ENCODE data around the gene MMP11. TPM values are rescaled to one million over a fixed set of nuclear protein-coding genes. Genes with fewer than 3 reads are reported as not detected.

Gene MMP11
- total and polyA plus RNA-seq, 2 donors: 3.8 to 3.9 TPM

- H3K4me3 ChIP-seq (ENCODE audit: low read length in 2 of 2): no peak overlapping the region
- no peak for DNase-seq (ENCODE audit: low read depth in 6 of 9, low spot score in 9 of 9)
- H3K9me3 ChIP-seq (ENCODE audit: control insufficient read depth in 2 of 2, insufficient read depth in 1 of 2, low read length in 1 of 2): no peaks in the 10 kb centered on the region
- H3K36me3 ChIP-seq (ENCODE audit: control insufficient read depth in 2 of 2, insufficient read depth in 2 of 2, low read length in 1 of 2): no peaks in the 10 kb centered on the region
- no peaks in the 10 kb centered on the region for H3K27me3 ChIP-seq (ENCODE audit: control insufficient read depth in 2 of 2, insufficient read depth in 1 of 2, low read length in 1 of 2)
- H3K4me1 ChIP-seq (ENCODE audit: control insufficient read depth in 2 of 2, insufficient read depth in 2 of 2, low read length in 2 of 2): peaks cover 9 to 22% of the 10 kb centered on the region in 2 donors
- H3K27ac ChIP-seq (ENCODE audit: low read depth in 1 of 2, low read length in 1 of 2): no peak overlapping the region
- WGBS: 85% methylated on average over 6 of the region's 6 CpGs
Observed at GRCh38 chr22:23754980-23755636, 17.5 kb upstream of the MMP11 start.

GRCh38 chr22:23755711-23756110, 16.9 kb upstream of the MMP11 start:
- Histone ChIP-seq H3K4me1 (ENCODE audit: control insufficient read depth in 2 of 2, insufficient read depth in 2 of 2, low read length in 2 of 2) (peaks cover 4 to 16% of the 10 kb centered on the region in 2 donors), H3K36me3 (ENCODE audit: control insufficient read depth in 2 of 2, insufficient read depth in 2 of 2, low read length in 1 of 2) (no peaks in the 10 kb centered on the region), H3K27ac (ENCODE audit: low read depth in 1 of 2, low read length in 1 of 2) (no peak overlapping the region), H3K9me3 (ENCODE audit: control insufficient read depth in 2 of 2, insufficient read depth in 1 of 2, low read length in 1 of 2) (no peaks in the 10 kb centered on the region), H3K4me3 (ENCODE audit: low read length in 2 of 2) (no peak overlapping the region), H3K27me3 (ENCODE audit: control insufficient read depth in 2 of 2, insufficient read depth in 1 of 2, low read length in 1 of 2) (no peaks in the 10 kb centered on the region)
- WGBS: 84% methylated on average over 8 of the region's 8 CpGs
- no peak for DNase-seq (ENCODE audit: low read depth in 6 of 9, low spot score in 9 of 9)

DNA sequence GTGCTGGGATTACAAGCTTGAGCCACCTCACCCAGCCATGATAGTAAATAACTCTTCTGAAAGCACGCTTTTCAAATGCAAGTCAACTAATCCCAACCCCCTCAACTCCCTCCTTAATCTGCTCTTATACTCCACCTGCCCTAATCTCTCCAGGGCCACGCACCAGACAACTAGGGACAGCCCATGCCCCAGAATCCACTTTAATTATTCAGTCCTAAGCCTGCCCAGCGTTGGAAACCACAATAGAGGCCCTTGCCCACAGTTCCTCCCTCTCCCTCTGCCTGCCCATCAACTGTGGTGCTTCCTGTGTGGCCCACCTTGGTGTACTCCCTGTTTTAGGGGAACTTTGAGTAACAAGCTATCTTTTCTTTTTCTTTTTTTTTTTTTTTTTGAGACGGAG, 15.8 kb upstream of the MMP11 start:
- no peaks in the 10 kb centered on the region for H3K36me3 ChIP-seq (ENCODE audit: control insufficient read depth in 2 of 2, insufficient read depth in 2 of 2, low read length in 1 of 2)
- H3K4me1 ChIP-seq (ENCODE audit: control insufficient read depth in 2 of 2, insufficient read depth in 2 of 2, low read length in 2 of 2): peaks cover 0 to 9% of the 10 kb centered on the region in 2 donors
- H3K27ac ChIP-seq (ENCODE audit: low read depth in 1 of 2, low read length in 1 of 2): no peak overlapping the region
- no peak overlapping the region for H3K4me3 ChIP-seq (ENCODE audit: low read length in 2 of 2)
- no peaks in the 10 kb centered on the region for H3K9me3 ChIP-seq (ENCODE audit: control insufficient read depth in 2 of 2, insufficient read depth in 1 of 2, low read length in 1 of 2)
- DNase-seq (ENCODE audit: low read depth in 6 of 9, low spot score in 9 of 9): no peak
- H3K27me3 ChIP-seq (ENCODE audit: control insufficient read depth in 2 of 2, insufficient read depth in 1 of 2, low read length in 1 of 2): no peaks in the 10 kb centered on the region
- 13% methylated on average over 4 of the region's 4 CpGs for WGBS

- Histone ChIP-seq H3K27ac (ENCODE audit: low read depth in 1 of 2, low read length in 1 of 2) (no peak overlapping the region), H3K4me1 (ENCODE audit: control insufficient read depth in 2 of 2, insufficient read depth in 2 of 2, low read length in 2 of 2) (peaks cover 21 to 27% of the 10 kb centered on the region in 2 donors), H3K9me3 (ENCODE audit: control insufficient read depth in 2 of 2, insufficient read depth in 1 of 2, low read length in 1 of 2) (peaks cover 0 to 4% of the 10 kb centered on the region in 2 donors), H3K36me3 (ENCODE audit: control insufficient read depth in 2 of 2, insufficient read depth in 2 of 2, low read length in 1 of 2) (no peaks in the 10 kb centered on the region), H3K27me3 (ENCODE audit: control insufficient read depth in 2 of 2, insufficient read depth in 1 of 2, low read length in 1 of 2) (no peaks in the 10 kb centered on the region), H3K4me3 (ENCODE audit: low read length in 2 of 2) (no peak overlapping the region)
- DNase-seq (ENCODE audit: low read depth in 6 of 9, low spot score in 9 of 9): no peak
- WGBS: 99% methylated on average over 4 of the region's 4 CpGs
Observed at GRCh38 chr22:23759566-23759965, 13.1 kb upstream of the MMP11 start.

- Histone ChIP-seq H3K36me3 (ENCODE audit: control insufficient read depth in 2 of 2, insufficient read depth in 2 of 2, low read length in 1 of 2) (peaks cover 0 to under 1% of the 10 kb centered on the region in 2 donors), H3K4me1 (ENCODE audit: control insufficient read depth in 2 of 2, insufficient read depth in 2 of 2, low read length in 2 of 2) (peaks cover 25 to 31% of the 10 kb centered on the region in 2 donors), H3K9me3 (ENCODE audit: control insufficient read depth in 2 of 2, insufficient read depth in 1 of 2, low read length in 1 of 2) (peaks cover 0 to 4% of the 10 kb centered on the region in 2 donors), H3K27ac (ENCODE audit: low read depth in 1 of 2, low read length in 1 of 2) (no peak overlapping the region), H3K27me3 (ENCODE audit: control insufficient read depth in 2 of 2, insufficient read depth in 1 of 2, low read length in 1 of 2) (no peaks in the 10 kb centered on the region), H3K4me3 (ENCODE audit: low read length in 2 of 2) (no peak overlapping the region)
- no peak for DNase-seq (ENCODE audit: low read depth in 6 of 9, low spot score in 9 of 9)
- 97% methylated on average over 6 of the region's 6 CpGs for WGBS
Observed at GRCh38 chr22:23760056-23760455, 12.6 kb upstream of the MMP11 start.

GRCh38 chr22:23762842-23763578, 9.6 kb upstream of the MMP11 start, which contains the start of gene C22orf15:
Gene C22orf15, plus strand, starts transcription at chr22:23762990. Its CDS starts 317 bp downstream, at chr22:23763307.
- peaks cover 29 to 49% of the 10 kb centered on the region in 2 donors for H3K4me1 ChIP-seq (ENCODE audit: control insufficient read depth in 2 of 2, insufficient read depth in 2 of 2, low read length in 2 of 2)
- H3K36me3 ChIP-seq (ENCODE audit: control insufficient read depth in 2 of 2, insufficient read depth in 2 of 2, low read length in 1 of 2): peaks cover 0 to 3% of the 10 kb centered on the region in 2 donors
- H3K9me3 ChIP-seq (ENCODE audit: control insufficient read depth in 2 of 2, insufficient read depth in 1 of 2, low read length in 1 of 2): peaks cover 0 to 4% of the 10 kb centered on the region in 2 donors
- peak within 1 kb of the TSS; percentile 37 to 50 for H3K4me3 ChIP-seq (ENCODE audit: low read length in 2 of 2)
- no peaks in the 10 kb centered on the region for H3K27me3 ChIP-seq (ENCODE audit: control insufficient read depth in 2 of 2, insufficient read depth in 1 of 2, low read length in 1 of 2)
- WGBS: 15% methylated on average over 23 of the region's 23 CpGs
- H3K27ac ChIP-seq (ENCODE audit: low read depth in 1 of 2, low read length in 1 of 2): peak within 1 kb of the TSS; percentile 86 to 92
- peak in 1 of 9 donors; percentile 71 for DNase-seq (ENCODE audit: low read depth in 6 of 9, low spot score in 9 of 9)

GRCh38 chr22:23763579-23763945, 9.1 kb upstream of the MMP11 start:
- Histone ChIP-seq H3K27me3 (ENCODE audit: control insufficient read depth in 2 of 2, insufficient read depth in 1 of 2, low read length in 1 of 2) (no peaks in the 10 kb centered on the region), H3K4me3 (ENCODE audit: low read length in 2 of 2) (peak overlapping the region; percentile 37 to 50), H3K9me3 (ENCODE audit: control insufficient read depth in 2 of 2, insufficient read depth in 1 of 2, low read length in 1 of 2) (peaks cover 0 to 4% of the 10 kb centered on the region in 2 donors), H3K4me1 (ENCODE audit: control insufficient read depth in 2 of 2, insufficient read depth in 2 of 2, low read length in 2 of 2) (peaks cover 34 to 54% of the 10 kb centered on the region in 2 donors), H3K27ac (ENCODE audit: low read depth in 1 of 2, low read length in 1 of 2) (peak overlapping the region; percentile 86 to 92), H3K36me3 (ENCODE audit: control insufficient read depth in 2 of 2, insufficient read depth in 2 of 2, low read length in 1 of 2) (peaks cover 0 to 3% of the 10 kb centered on the region in 2 donors)
- DNase-seq (ENCODE audit: low read depth in 6 of 9, low spot score in 9 of 9): peak in 3 of 9 donors; percentile 55 to 74 (median 56)
- 5% methylated on average over 17 of the region's 17 CpGs for WGBS

DNA sequence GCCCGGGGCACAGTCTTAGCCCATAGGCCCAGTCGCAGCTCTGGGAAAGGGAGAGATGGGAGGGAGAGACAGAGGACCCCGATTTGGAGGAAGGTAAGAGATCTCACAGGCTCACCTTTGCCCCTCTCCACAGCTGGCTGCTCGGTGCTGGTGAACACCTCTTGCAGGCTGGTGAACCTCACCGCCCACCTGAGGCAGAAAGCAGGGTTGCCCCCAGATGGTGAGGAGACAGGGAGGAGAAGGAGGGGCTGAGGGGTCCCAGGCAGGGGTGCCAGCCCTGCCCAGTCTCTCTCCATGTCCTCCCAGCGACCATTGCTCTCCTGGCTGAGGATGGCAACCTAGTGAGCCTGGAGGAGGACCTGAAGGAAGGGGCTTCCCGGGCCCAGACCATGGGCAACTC, 8.7 kb upstream of the MMP11 start:
- H3K4me3 ChIP-seq (ENCODE audit: low read length in 2 of 2): peak overlapping the region; percentile 37 to 50
- no peaks in the 10 kb centered on the region for H3K27me3 ChIP-seq (ENCODE audit: control insufficient read depth in 2 of 2, insufficient read depth in 1 of 2, low read length in 1 of 2)
- 62% methylated on average over 7 of the region's 7 CpGs for WGBS
- H3K36me3 ChIP-seq (ENCODE audit: control insufficient read depth in 2 of 2, insufficient read depth in 2 of 2, low read length in 1 of 2): peaks cover 0 to 3% of the 10 kb centered on the region in 2 donors
- peaks cover 0 to 4% of the 10 kb centered on the region in 2 donors for H3K9me3 ChIP-seq (ENCODE audit: control insufficient read depth in 2 of 2, insufficient read depth in 1 of 2, low read length in 1 of 2)
- peak overlapping the region; percentile 86 to 92 for H3K27ac ChIP-seq (ENCODE audit: low read depth in 1 of 2, low read length in 1 of 2)
- H3K4me1 ChIP-seq (ENCODE audit: control insufficient read depth in 2 of 2, insufficient read depth in 2 of 2, low read length in 2 of 2): peaks cover 34 to 57% of the 10 kb centered on the region in 2 donors
- DNase-seq (ENCODE audit: low read depth in 6 of 9, low spot score in 9 of 9): no peak

All from thymus (tissue), 11 donors.